IMR-90 (cell line): Measurements from ENCODE around the gene NKD1. TPM values are rescaled to one million over a fixed set of nuclear protein-coding genes. Genes with fewer than 3 reads are reported as not detected.

Source experiments
- ATAC-seq: fragments of 200-7000 bp; cut with Tn5 transposase; 2 replicates; pipeline ENCODE4 v1.9.1; 2020; ENCODE audit warnings: low read depth, mild to moderate bottlenecking, moderate library complexity
- BruUV-seq: library from RNA; stranded (reverse); fragments of 400-500 nt; replicated peaks from 2 replicates; lab custom pipeline; 2021; lab: Mats Ljungman, UMichigan
- CTCF ChIA-PET: fragments of 300-600 bp; formaldehyde crosslinking; extraction: SDS; loops from one replicate; lab custom pipeline; 2021; ENCODE audit warnings: antibody characterized with exemption; lab: Yijun Ruan, JAX
- POLR2A ChIA-PET: fragments of 300-600 bp; sonication (Branson Sonifier 250); formaldehyde crosslinking; loops from one replicate; lab custom pipeline; 2022; ENCODE audit warnings: antibody characterized with exemption; ENCODE audit not compliant: unreplicated experiment; lab: Charles Lee
- DNase-seq: peaks from one replicate; pipeline ENCODE4 v3.0.0; 2013
- H2AFZ ChIP-seq: replicated peaks from 2 replicates; pipeline ENCODE3; 2013; ENCODE audit warnings: low read length, mild to moderate bottlenecking; ENCODE audit not compliant: poor library complexity
- H2AK5ac ChIP-seq: 2 replicates; pipeline ENCODE4 v1.6.1; 2013; ENCODE audit warnings: low read depth, low read length, inconsistent platforms
- H2AK9ac ChIP-seq: replicated peaks from 2 replicates; pipeline ENCODE3; 2013; ENCODE audit warnings: mild to moderate bottlenecking, low read depth, low read length, moderate library complexity; ENCODE audit not compliant: poor library complexity
- H2BK120ac ChIP-seq: 2 replicates; pipeline ENCODE4 v1.6.1; 2013; ENCODE audit warnings: low read depth, low read length, inconsistent platforms
- H2BK15ac ChIP-seq: 3 replicates; pipeline ENCODE4 v1.6.1; 2013; ENCODE audit warnings: low read depth, low read length, inconsistent platforms
- H2BK20ac ChIP-seq: 2 replicates; pipeline ENCODE4 v1.6.1; 2013; ENCODE audit warnings: low read depth, mild to moderate bottlenecking, inconsistent platforms, low read length, moderate library complexity
- H2BK5ac ChIP-seq: 2 replicates; pipeline ENCODE4 v1.6.1; 2013; ENCODE audit warnings: mild to moderate bottlenecking, low read depth, low read length, inconsistent platforms; ENCODE audit not compliant: poor library complexity, severe bottlenecking
- H3K14ac ChIP-seq: replicated peaks from 2 replicates; pipeline ENCODE4 v1.6.1; 2013; ENCODE audit warnings: low read depth, low read length, inconsistent platforms
- H3K18ac ChIP-seq: 2 replicates; pipeline ENCODE4 v1.6.1; 2013; ENCODE audit warnings: low read depth, low read length, control low read depth
- H3K23ac ChIP-seq: 2 replicates; pipeline ENCODE4 v1.6.1; 2013; ENCODE audit warnings: low read depth, low read length, inconsistent platforms
- H3K27ac ChIP-seq: 2 replicates; pipeline ENCODE4 v1.5.1; 2013; ENCODE audit warnings: mild to moderate bottlenecking, control low read depth, low read length; ENCODE audit not compliant: insufficient read depth
- H3K27me3 ChIP-seq: 2 replicates; pipeline ENCODE4 v1.6.1; 2013; ENCODE audit warnings: low read length; ENCODE audit not compliant: control insufficient read depth, insufficient read depth
- H3K36me3 ChIP-seq: 2 replicates; pipeline ENCODE4 v1.6.1; 2013; ENCODE audit warnings: low read length, mixed read lengths; ENCODE audit not compliant: control insufficient read depth, insufficient read depth
- H3K4ac ChIP-seq: 2 replicates; pipeline ENCODE4 v1.6.1; 2013; ENCODE audit warnings: low read depth, low read length, inconsistent platforms
- H3K4me1 ChIP-seq: 2 replicates; pipeline ENCODE4 v1.6.1; 2013; ENCODE audit warnings: low read length, mixed read lengths; ENCODE audit not compliant: control insufficient read depth, insufficient read depth
- H3K4me2 ChIP-seq: 2 replicates; pipeline ENCODE4 v1.6.1; 2013; ENCODE audit warnings: low read depth, mild to moderate bottlenecking, control low read depth, low read length, moderate library complexity
- H3K4me3 ChIP-seq: 2 replicates; pipeline ENCODE4 v1.5.1; 2013; ENCODE audit warnings: low read depth, mild to moderate bottlenecking, control low read depth, low read length, moderate library complexity; ENCODE audit not compliant: insufficient read depth
- H3K56ac ChIP-seq: 2 replicates; pipeline ENCODE4 v1.6.1; 2013; ENCODE audit warnings: low read length, inconsistent platforms; ENCODE audit not compliant: insufficient read depth; ENCODE audit errors: extremely low read depth
- H3K79me1 ChIP-seq, 2 experiments: 2 replicates each; pipeline ENCODE4 v1.6.1; 2013; ENCODE audit warnings: low read length in 2 of 2, inconsistent platforms in 1 of 2, low read depth in 1 of 2
- H3K9ac ChIP-seq: 2 replicates; pipeline ENCODE4 v1.6.1; 2013; ENCODE audit warnings: low read depth, low read length, control low read depth
- H3K9me1 ChIP-seq: 2 replicates; pipeline ENCODE4 v1.6.1; 2013; ENCODE audit warnings: low read length, inconsistent platforms; ENCODE audit not compliant: insufficient read depth
- H3K9me3 ChIP-seq: 2 replicates; pipeline ENCODE4 v1.6.1; 2013; ENCODE audit warnings: low read length; ENCODE audit not compliant: control insufficient read depth, insufficient read depth
- H4K20me1 ChIP-seq: 2 replicates; pipeline ENCODE4 v1.6.1; 2013; ENCODE audit warnings: low read length, inconsistent platforms; ENCODE audit not compliant: insufficient read depth
- H4K5ac ChIP-seq: 2 replicates; pipeline ENCODE4 v1.6.1; 2013; ENCODE audit warnings: mild to moderate bottlenecking, low read depth, low read length, control low read depth
- H4K8ac ChIP-seq, 2 experiments: 2 replicates each; pipeline ENCODE4 v1.6.1; 2013; ENCODE audit warnings: low read depth in 2 of 2, low read length in 2 of 2, control low read depth in 1 of 2, inconsistent platforms in 1 of 2
- H4K91ac ChIP-seq: 2 replicates; pipeline ENCODE4 v1.6.1; 2013; ENCODE audit warnings: low read depth, low read length, inconsistent platforms; ENCODE audit not compliant: insufficient read depth
- BHLHE40 ChIP-seq: fragments of 150-350 bp; IDR thresholded peaks from 2 replicates; pipeline ENCODE4 v1.6.1; 2016; ENCODE audit warnings: mild to moderate bottlenecking, low read depth, low read length
- CEBPB ChIP-seq: IDR thresholded peaks from 2 replicates; pipeline ENCODE4 v1.6.1; 2012; ENCODE audit warnings: low read depth, low read length, improper control_type of control experiment
- CHD1 ChIP-seq: IDR thresholded peaks from 2 replicates; pipeline ENCODE4 v1.6.1; 2012; ENCODE audit warnings: low read depth, low read length, improper control_type of control experiment
- CTCF ChIP-seq: conservative IDR thresholded peaks from 2 replicates; pipeline ENCODE4 v1.5.1; 2012; ENCODE audit warnings: mild to moderate bottlenecking, low read depth, low read length, improper control_type of control experiment
- ELK1 ChIP-seq: fragments of 150-350 bp; IDR thresholded peaks from 2 replicates; pipeline ENCODE4 v1.6.1; 2016; ENCODE audit warnings: low read depth, mild to moderate bottlenecking, low read length, moderate library complexity, borderline replicate concordance
- FOS ChIP-seq: fragments of 150-350 bp; IDR thresholded peaks from 2 replicates; pipeline ENCODE4 v1.6.1; 2016; ENCODE audit warnings: low read depth, low read length
- MAFK ChIP-seq: IDR thresholded peaks from 2 replicates; pipeline ENCODE4 v1.6.1; 2012; ENCODE audit warnings: low read depth, low read length, improper control_type of control experiment
- MAZ ChIP-seq: IDR thresholded peaks from 2 replicates; pipeline ENCODE4 v1.6.1; 2012; ENCODE audit warnings: low read depth, mild to moderate bottlenecking, low read length, improper control_type of control experiment, moderate library complexity, borderline replicate concordance
- MXI1 ChIP-seq: IDR thresholded peaks from 2 replicates; pipeline ENCODE4 v1.6.1; 2012; ENCODE audit warnings: low read depth, mild to moderate bottlenecking, low read length, moderate library complexity, borderline replicate concordance
- NFE2L2 ChIP-seq: fragments of 150-350 bp; IDR thresholded peaks from 2 replicates; pipeline ENCODE4 v1.6.1; 2016; ENCODE audit warnings: low read depth, mild to moderate bottlenecking, low read length
- POLR2A ChIP-seq: IDR thresholded peaks from 2 replicates; pipeline ENCODE4 v1.6.1; 2012; ENCODE audit warnings: mild to moderate bottlenecking, low read depth, low read length
- RAD21 ChIP-seq: IDR thresholded peaks from 2 replicates; pipeline ENCODE4 v1.6.1; 2012; ENCODE audit warnings: low read length, improper control_type of control experiment
- RCOR1 ChIP-seq: IDR thresholded peaks from 2 replicates; pipeline ENCODE4 v1.6.1; 2012; ENCODE audit warnings: mild to moderate bottlenecking, low read length, improper control_type of control experiment; ENCODE audit not compliant: insufficient replicate concordance
- RFX5 ChIP-seq: IDR thresholded peaks from 2 replicates; pipeline ENCODE4 v1.8.0; 2012; ENCODE audit warnings: low read depth, mild to moderate bottlenecking, low read length, moderate library complexity
- SMC3 ChIP-seq: fragments of 150-350 bp; IDR thresholded peaks from 2 replicates; pipeline ENCODE4 v1.6.1; 2016; ENCODE audit warnings: low read depth, mild to moderate bottlenecking, antibody characterized with exemption, low read length, moderate library complexity
- USF2 ChIP-seq: fragments of 150-350 bp; IDR thresholded peaks from 2 replicates; pipeline ENCODE4 v1.6.1; 2017; ENCODE audit warnings: mild to moderate bottlenecking, antibody characterized with exemption, low read length, low read depth
- WGBS, 2 experiments: methylation state at CpG; one replicate each; pipeline versions ENCODE4 v1.1.5 to v1.1.7; 2013; ENCODE audit warnings: missing lambda C conversion rate in 2 of 2; ENCODE audit not compliant: insufficient read length in 1 of 2; ENCODE audit errors: extremely low coverage in 2 of 2; 5-methylcytosine and 5-hydroxymethylcytosine counted together
- dilution Hi-C: fragments of 300-500 bp; cut with HindIII; formaldehyde crosslinking; loops from one replicate; pipeline ENCODE4 v1.14.3; 2018; ENCODE audit warnings: low sequenced_read_pairs; ENCODE audit not compliant: unreplicated experiment
- in situ Hi-C: fragments of 300-500 bp; cut with MboI; formaldehyde crosslinking; loops from 3 replicates; pipeline ENCODE4 v1.14.3; 2019; ENCODE audit warnings: low sequenced_read_pairs, inconsistent platforms, mixed read lengths
- intact Hi-C: fragments of 100-400 bp; cut with micrococcal nuclease; formaldehyde crosslinking; loops from 2 replicates; pipeline ENCODE4 v1.10.0; 2022
- polyA plus RNA-seq, 3 experiments: library from polyadenylated mRNA; depleted of rRNA; stranded (reverse); fragments of >200 nt; gene quantifications; 2 replicates each; pipeline ENCODE4 v1.2.3, GENCODE V29; 2012; ENCODE audit warnings: low replicate concordance in 1 of 3
- total RNA-seq: library from RNA; depleted of rRNA; stranded (reverse); fragments of >200 nt; gene quantifications from 2 replicates; pipeline ENCODE4 v1.2.3, GENCODE V29; 2012

Gene NKD1
- total and polyA plus RNA-seq, 2 of the 4 experiments (the other 2 are of a cell fraction) = not detected

GRCh38 chr16:50591209-50591608 lies 43.0 kb downstream of the NKD1 start:
- in situ Hi-C loops = no loop called here
- Histone ChIP-seq H3K9me1 (no peaks in the 10 kb centered on the region), H2AK9ac (no peak overlapping the region), H3K56ac (no peak overlapping the region), H3K79me1 (no peaks in the 10 kb centered on the region), H2AK5ac (no peak overlapping the region), H4K5ac (no peak overlapping the region), H3K23ac (no peak overlapping the region), H3K4me1 (no peaks in the 10 kb centered on the region), H3K14ac (no peak overlapping the region), H4K20me1 (no peaks in the 10 kb centered on the region), H3K4me3 (no peak overlapping the region), H4K8ac (no peak overlapping the region), H3K27ac (no peak overlapping the region), H2BK120ac (no peak overlapping the region), H2BK15ac (no peak overlapping the region), H4K91ac (no peak overlapping the region), H3K27me3 (peaks cover 6% of the 10 kb centered on the region), H3K9me3 (no peaks in the 10 kb centered on the region), H2AFZ (no peak overlapping the region), H2BK5ac (no peak overlapping the region), H3K18ac (no peak overlapping the region), H3K4ac (no peak overlapping the region), H3K9ac (no peak overlapping the region), H3K4me2 (no peak overlapping the region), H2BK20ac (no peak overlapping the region), H3K36me3 (no peaks in the 10 kb centered on the region)
- ChIA-PET CTCF (no interaction called here), POLR2A (no interaction called here)
- dilution Hi-C loops = no loop called here
- no peak for TF ChIP-seq RCOR1
- TF ChIP-seq FOS = no peak
- TF ChIP-seq CEBPB = no peak
- TF ChIP-seq CTCF = no peak
- TF ChIP-seq ELK1 = no peak
- TF ChIP-seq MAFK = no peak
- TF ChIP-seq RFX5 = no peak
- no peak for TF ChIP-seq BHLHE40
- TF ChIP-seq RAD21 = no peak
- TF ChIP-seq CHD1 = no peak
- no peak for TF ChIP-seq MXI1
- no peak for TF ChIP-seq MAZ
- no peak for TF ChIP-seq USF2
- TF ChIP-seq SMC3 = no peak
- no peak for TF ChIP-seq POLR2A
- no peak for TF ChIP-seq NFE2L2
- ATAC-seq (no peak), DNase-seq (no peak)
- WGBS, 2 experiments = no CpG with 5 or more reads among the region's 6 CpGs
- no TSS peak for BruUV-seq
- intact Hi-C loops = loop anchor here (5.0 kb wide), 1 partner anchor 216 kb away; no protein-coding TSS in a partner anchor
